ENCODE data around the gene KCNH4.
"Not testable (repeated sequence)": the region's sequence is repeated elsewhere in the genome, so short reads cannot be mapped to it uniquely, and the experiment has no call there.

Gene KCNH4

DNA sequence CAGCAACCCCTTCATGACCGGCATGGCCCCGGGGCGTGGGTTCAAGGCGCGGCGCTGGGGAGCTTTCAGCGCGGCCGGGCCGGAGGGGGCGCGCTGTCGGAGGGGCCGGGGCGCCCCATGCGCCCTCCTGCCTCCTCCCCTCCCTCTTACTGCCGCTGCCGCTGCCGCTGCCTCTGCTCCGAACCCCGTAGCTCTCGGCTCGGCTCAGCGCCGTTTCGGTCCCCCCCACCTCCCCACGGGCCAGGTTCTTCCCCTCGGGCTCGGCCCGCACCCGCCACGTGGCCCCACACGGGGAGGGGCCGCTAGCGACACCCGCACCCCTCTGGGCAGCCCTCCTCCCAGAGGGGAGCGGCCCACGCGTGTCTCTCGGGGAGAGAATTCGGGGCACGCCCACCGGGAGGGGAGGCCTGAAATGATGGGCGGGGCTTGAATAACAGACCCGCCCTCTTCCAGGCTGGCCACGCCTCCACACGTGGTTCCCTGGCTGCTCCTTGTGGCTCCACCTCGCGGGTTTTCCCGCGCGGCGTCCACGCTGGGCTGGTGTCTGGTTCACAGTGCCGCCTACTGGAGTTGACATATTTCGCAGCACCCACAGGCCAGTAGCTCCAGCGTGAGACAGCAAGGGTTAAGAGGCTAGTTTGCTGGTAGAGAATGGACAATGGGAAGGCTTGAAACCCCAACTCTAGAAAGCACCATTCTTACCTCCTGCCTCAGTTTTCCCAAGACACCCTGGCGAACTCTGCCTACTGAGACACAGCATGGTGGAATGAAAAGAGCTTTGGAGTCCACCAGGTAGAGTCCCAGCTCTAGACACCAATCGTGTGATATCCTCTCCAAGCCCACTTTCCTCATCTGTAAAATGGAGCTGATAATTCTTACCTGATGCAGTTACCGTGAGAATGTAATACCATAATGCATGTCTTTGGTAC, at the start of gene KCNH4:
KCNH4 (minus strand) TSS at position 221 of the 929 bp plus-strand sequence; CDS start at position 24, 197 bp downstream.
- peak; percentile 92 for DNase-seq

- DNase-seq = no peak
Observed at GRCh38 chr17:42230225-42230624, 49.3 kb upstream of the KCNH4 start.

GRCh38 chr17:42227849-42228700, 47.1 kb upstream of the KCNH4 start:
- no peak for DNase-seq

DNA sequence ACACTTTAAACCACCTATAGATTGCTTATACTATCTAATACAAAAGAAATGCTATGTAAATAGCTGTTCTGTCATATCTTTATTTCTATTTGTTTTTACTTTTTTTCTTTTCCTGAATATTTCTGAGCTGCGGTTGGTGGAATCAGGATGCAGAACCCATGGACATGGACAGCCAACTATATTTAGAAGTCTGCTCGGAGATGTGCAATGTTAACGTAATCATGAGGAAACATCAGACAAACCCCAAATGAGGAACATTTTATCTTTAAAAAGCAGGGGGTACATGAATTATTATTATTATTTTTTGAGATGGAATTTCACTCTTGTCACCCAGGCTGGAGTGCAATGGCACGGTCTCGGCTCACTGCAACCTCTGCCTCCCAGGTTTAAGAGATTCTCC, 44.7 kb upstream of the KCNH4 start:
- no peak for DNase-seq

DNA sequence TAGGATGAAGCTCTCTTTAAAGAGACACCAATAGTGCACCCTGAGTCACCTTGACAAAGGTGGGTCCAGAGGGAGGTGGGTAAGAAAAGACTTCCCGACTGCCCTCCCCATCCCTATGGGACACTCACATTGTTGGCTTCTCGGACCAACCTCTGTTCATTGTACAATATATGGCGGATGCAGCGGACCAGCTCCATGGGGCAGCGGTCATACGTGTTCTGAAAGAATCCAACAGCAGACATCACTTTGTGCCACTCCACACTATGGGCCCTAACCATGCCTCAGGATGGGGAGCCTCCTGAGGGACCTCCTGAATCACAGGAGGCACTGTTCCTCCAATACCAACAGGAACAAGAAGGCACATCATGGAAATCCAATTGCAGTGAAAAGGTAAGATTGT, 43.7 kb upstream of the KCNH4 start:
- no peak for DNase-seq

- peak; percentile 62 for DNase-seq
Observed at GRCh38 chr17:42221886-42222745, 41.2 kb upstream of the KCNH4 start.

DNA sequence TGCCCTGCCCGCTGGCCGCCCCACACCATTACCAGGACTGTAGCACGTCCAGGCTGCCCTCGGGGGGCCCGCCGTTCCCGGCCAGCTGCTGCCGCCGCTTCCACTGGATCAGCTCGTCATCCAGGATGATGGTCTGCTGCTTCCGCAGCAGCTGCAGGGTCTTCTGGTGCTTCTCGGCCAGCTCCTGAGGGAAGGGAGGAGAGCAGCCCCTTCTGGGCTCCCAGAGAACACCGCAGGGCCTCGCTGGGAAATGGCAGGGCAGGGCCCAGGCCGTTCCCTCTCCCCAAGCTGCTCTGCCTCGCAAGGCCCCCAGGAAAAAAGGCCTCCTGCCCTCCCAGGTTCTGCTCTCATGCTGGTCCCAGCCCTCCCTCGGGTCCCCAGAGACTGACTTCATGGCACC, 38.3 kb upstream of the KCNH4 start:
- not testable (repeated sequence) for DNase-seq

- no peak for DNase-seq
Observed at GRCh38 chr17:42214156-42214555, 33.2 kb upstream of the KCNH4 start.

DNA sequence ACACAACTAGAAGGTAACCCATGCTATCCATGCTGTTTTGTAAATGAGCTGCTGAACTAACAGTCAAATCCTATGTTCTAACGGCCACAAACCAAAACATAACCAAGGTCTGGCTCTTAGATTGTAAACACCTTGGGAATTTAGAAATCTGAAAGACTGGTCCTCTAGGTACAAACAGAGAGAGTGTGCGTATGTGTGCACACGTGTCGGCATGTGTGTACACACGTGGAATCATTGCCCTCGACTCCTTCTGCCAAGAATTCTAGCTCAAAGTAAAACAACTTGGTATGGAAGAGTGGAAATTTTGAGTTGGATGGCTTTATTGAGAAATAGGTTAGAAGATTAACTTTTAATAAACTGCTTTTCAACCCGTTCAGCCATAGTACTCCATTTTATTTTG, 31.4 kb upstream of the KCNH4 start:
- no peak for DNase-seq

DNA sequence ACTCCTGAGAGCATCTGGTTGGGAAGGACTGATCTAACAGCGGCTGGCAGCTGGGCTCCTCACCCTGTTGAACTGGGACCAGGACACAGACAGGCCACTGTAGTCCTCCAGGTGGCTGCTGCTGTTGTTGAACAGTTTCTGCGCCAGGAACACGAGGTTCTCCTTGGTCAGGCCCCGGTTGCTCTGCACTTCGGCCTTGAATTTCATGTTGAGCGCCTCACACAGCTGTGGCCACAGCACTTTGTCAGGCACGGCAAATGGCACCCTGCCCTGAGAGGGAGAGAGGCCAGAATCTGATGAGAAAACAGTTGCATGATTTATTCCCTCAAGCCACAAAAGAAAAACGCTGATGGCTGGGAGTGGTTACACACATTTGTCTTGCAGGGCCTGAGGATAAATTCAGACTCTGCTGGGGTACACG, 31.0 kb upstream of the KCNH4 start:
- not testable (repeated sequence) for DNase-seq

GRCh38 chr17:42210046-42210445, 29.1 kb upstream of the KCNH4 start:
- no peak for DNase-seq

- not testable (repeated sequence) for DNase-seq
Observed at GRCh38 chr17:42206153-42206612, 25.2 kb upstream of the KCNH4 start.

DNA sequence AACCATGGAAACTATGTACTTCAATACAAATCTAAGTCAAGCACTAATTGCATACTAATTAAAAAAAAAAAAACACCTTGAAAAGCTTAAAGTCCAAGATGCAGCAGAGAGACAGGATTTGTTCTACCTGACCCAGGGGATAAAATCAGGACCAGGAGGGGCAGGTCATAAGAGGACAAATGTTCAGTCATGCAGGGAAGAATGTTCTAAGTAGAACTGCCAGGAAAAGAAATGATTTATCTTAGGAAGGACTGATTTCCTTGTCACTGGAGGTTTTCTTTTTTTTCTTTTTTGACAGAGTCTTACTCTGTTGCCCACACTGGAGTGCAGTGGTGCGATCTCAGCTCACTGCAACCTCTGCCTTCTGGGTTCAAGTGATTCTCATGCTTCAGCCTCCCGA, 22.4 kb upstream of the KCNH4 start:
- no peak for DNase-seq

DNA sequence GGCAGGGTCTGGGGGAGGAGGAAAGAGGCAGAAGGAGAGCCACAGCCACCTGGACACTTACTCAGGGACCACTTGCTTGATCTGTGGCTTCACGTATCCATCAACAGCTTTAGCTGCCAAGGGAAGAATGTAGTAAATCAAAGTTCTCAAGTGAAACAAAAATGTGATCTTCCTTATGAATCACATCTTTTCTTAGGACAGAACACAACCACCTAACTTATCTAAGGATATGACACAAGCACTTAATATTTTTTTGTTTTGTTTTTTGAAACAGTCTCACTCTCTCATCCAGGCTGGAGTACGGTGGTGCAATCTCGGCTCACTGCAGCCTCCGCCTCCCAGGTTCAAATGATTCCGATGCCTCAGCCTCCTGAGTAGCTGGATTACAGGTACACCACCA, 21.8 kb upstream of the KCNH4 start:
- no peak for DNase-seq

- no peak for DNase-seq
Observed at GRCh38 chr17:42202159-42202558, 21.2 kb upstream of the KCNH4 start.

- no peak for DNase-seq
Observed at GRCh38 chr17:42201458-42201772, 20.5 kb upstream of the KCNH4 start.

- DNase-seq = no peak
Observed at GRCh38 chr17:42200706-42201457, 19.9 kb upstream of the KCNH4 start.

DNA sequence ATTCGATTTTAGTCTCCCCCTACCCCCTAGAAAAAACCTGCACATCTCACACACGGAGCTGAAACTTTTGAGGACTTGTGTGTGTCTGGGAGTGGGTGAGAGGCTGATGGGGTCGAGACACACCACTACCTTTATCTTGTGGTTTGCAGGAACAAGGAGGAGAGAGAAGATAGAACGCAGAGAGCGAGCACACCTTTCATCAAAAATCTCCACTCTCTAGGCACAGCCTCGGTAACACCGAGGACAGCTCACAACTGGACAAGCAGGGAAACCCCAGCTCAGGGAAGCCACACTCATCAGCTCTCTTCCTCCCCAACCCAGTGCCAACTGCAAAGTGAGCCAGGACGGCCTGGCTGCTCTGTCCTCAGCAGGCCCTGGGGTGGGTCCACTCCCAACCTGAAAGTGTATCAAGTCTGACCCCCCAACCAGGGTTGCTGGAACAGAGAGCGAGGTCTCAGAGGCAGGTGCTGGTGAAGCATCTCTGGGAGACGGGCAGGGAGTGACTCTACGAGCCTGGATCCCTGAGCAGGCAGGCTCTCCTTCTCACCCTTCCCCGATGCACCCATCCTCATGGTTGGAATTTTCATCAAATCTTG, 18.6 kb upstream of the KCNH4 start:
- DNase-seq = no peak

DNA sequence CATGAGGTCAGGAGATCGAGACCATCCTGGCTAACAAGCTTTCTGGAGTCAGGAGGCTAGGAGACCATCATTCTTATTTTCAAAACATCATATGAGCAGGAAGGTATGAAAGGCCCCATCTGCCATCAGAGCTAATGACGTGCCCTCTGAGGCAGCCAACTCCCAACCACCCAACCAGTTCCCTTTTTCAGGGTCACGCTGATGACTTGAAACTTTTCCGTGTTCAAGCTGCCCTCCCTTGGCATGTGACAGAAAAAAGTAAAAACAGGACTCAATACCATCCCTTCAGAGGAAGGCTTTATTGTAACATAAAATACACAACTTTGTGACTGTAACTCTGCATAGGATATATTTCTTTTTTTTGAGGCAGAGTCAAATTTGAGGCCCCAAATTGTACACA, 18.0 kb upstream of the KCNH4 start:
- peak; percentile 66 for DNase-seq

- DNase-seq = no peak
Observed at GRCh38 chr17:42197564-42198156, 16.7 kb upstream of the KCNH4 start.

All from CD4-positive, alpha-beta T cell treated with Interleukin-15 for 1 hour (primary cell).